HFF-Myc (cell line): Measurements from ENCODE around the gene NR1H2.
"Not testable (repeated sequence)": the region's sequence is repeated elsewhere in the genome, so short reads cannot be mapped to it uniquely, and the experiment has no call there.

Experiments
- DNase-seq: peaks from one replicate; pipeline ENCODE4 v3.0.0-alpha.2; 2011; ENCODE audit warnings: low read depth; ENCODE audit errors: extremely low read depth
- H3K4me3 ChIP-seq: replicated peaks from 2 replicates; pipeline ENCODE4 v1.5.1; 2011; ENCODE audit warnings: low read depth, mild to moderate bottlenecking, control low read depth, low read length
- TF ChIP-seq, protein P1 (sequence below): IDR thresholded peaks from 2 replicates; pipeline ENCODE4 v1.5.1; 2012; ENCODE audit warnings: mild to moderate bottlenecking, low read depth, low read length, control low read depth; ENCODE audit errors: missing control alignments

Gene NR1H2

DNA sequence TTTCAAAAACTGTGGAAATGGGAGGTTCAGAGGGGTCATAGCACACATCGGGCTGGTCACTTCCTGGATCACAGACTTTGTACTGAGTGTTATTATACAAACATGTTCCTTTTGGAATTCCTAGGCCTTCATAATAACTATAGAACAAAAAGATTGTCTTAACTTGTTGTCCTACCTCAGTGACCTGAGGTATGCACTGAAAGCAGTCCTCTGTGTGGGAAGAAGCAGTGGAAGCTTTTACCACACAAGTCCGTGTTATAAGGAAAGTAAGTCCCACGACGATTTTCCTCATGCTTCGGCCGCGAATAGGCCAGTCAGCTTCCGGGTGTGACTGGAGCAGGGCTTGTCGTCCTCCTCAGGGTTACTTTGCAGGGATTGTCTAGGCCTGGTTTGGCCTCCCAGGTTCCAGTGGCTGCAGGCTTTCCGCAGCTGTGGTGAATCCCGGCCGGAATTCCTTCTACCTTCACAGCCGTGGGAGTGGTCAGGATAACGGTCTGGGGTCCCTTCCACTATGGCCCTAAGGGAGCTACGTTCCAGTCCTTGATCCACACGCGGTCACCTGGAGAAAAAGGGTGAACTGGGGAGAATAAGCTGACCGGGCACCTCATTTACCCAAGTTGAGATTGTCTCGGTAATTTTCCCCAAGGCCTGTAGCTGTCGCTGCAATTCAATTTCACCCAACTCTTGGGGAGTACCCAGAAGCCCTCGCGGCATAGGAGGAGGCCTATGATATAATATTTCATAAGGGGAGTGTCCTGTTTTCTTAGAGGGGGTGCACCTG, 26.8 kb upstream of the NR1H2 start:
- no peak overlapping the region for H3K4me3 ChIP-seq
- TF ChIP-seq, protein P1, sequence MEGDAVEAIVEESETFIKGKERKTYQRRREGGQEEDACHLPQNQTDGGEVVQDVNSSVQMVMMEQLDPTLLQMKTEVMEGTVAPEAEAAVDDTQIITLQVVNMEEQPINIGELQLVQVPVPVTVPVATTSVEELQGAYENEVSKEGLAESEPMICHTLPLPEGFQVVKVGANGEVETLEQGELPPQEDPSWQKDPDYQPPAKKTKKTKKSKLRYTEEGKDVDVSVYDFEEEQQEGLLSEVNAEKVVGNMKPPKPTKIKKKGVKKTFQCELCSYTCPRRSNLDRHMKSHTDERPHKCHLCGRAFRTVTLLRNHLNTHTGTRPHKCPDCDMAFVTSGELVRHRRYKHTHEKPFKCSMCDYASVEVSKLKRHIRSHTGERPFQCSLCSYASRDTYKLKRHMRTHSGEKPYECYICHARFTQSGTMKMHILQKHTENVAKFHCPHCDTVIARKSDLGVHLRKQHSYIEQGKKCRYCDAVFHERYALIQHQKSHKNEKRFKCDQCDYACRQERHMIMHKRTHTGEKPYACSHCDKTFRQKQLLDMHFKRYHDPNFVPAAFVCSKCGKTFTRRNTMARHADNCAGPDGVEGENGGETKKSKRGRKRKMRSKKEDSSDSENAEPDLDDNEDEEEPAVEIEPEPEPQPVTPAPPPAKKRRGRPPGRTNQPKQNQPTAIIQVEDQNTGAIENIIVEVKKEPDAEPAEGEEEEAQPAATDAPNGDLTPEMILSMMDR, result no peak
- DNase-seq, result no peak

DNA sequence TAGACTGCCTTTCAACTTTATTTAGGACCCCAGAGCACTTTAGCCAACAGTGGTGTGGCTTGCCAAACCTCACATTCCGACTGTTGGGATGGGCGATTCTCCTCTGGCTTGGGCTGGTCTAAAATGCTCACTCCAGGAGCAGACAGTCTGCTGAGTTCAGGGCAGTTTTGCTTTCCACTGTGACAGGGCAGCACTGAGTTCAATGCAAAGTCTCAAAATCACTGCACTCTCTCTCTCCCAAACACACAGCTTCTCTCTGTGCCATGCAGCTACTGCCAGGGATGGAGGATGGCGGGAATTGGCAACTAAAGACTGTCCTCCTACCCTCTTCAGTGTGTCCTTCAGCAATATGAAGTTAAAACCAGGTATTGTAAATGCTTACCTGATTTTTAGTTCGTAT, 24.0 kb upstream of the NR1H2 start:
- DNase-seq, result no peak
- TF ChIP-seq, protein P1, result no peak
- no peak overlapping the region for H3K4me3 ChIP-seq

DNA sequence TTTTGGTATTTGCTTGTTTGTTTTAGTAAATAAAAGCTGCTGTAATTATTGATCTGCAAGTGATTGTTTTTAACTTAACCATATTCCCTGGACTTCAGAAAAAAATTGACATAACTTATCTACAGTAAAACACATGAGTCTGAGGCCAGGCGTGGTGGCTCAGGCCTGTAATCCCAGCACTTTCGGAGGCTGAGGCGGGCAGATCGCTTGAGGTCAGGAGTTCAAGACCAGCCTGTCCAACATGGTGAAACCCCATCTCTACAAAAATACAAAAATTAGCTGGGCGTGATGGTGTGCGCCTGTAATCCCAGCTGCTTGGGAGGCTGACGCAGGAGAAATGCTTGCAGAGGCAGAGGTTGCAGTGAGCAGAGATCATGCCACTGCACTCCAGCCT, 22.8 kb upstream of the NR1H2 start:
- not testable (repeated sequence) for H3K4me3 ChIP-seq, DNase-seq

DNA sequence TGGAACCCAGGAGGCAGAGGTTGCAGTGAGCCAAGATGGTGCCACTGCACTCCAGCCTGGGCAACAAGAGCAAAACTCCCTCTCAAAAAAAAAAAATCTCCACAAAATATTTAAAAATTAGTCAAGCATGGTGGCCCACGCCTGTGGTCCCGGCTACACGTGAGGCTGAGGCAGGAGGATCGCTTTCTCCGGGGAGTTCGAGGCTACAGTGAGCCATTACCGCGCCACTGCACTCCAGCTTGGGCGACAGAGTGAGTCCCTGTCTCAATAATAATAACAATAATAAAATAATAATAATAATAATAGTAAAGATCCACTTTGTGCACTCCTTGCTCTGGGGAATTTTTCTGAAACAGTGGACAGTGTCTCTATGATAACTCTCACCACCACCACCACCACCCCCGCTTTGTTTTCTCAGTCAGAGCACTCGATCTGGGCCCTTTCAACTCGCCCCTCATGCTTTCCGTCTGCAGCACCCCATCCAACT, 19.5 kb upstream of the NR1H2 start:
- no peak overlapping the region for H3K4me3 ChIP-seq
- TF ChIP-seq, protein P1, result no peak
- no peak for DNase-seq

DNA sequence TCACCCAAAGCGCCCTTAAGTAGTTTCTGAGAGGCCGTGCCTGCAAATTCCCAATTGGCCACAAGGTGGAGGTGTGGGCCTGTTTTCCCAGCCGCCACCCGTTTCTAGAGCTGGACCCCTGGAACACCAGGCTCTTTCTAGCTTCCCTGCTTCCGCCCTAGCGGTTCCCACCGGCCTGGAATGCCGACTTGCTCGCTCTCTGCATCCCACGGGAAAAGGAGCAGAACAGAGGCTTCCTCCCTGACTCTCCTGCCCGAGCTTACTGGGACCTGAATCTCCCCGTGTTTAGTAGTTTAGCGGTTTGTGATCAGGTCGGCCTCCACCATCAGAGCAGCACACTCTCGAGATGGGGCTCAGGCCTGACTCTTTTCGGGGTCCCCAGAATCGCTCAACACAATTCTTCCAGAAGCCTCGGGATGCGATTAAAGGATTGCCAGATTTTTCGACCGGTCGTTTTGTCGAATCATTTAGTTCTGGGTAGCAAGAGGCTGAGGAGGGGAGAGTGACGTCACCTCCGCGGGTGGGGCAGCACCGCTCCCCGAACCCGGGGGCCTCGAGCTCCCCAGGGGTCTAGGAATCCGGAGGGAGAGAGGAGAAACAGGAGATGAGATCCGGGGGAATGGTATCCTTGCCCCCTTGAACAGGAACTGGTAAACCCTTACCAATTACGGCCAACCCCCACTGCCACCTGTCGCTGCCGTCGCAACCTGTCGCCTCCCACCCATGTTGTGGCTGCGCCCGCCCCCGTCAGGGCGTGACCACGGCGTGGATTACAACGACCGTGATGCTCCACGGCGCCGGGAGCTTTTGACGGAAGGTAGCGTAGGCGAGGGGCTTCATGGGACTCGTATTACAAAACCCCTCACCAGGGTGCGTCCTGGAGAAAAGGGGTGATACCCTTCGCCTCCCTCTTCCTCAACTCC, 18.8 kb upstream of the NR1H2 start:
- TF ChIP-seq, protein P1, result peak; percentile 81
- no peak for DNase-seq
- H3K4me3 ChIP-seq, result peak overlapping the region; percentile 20

DNA sequence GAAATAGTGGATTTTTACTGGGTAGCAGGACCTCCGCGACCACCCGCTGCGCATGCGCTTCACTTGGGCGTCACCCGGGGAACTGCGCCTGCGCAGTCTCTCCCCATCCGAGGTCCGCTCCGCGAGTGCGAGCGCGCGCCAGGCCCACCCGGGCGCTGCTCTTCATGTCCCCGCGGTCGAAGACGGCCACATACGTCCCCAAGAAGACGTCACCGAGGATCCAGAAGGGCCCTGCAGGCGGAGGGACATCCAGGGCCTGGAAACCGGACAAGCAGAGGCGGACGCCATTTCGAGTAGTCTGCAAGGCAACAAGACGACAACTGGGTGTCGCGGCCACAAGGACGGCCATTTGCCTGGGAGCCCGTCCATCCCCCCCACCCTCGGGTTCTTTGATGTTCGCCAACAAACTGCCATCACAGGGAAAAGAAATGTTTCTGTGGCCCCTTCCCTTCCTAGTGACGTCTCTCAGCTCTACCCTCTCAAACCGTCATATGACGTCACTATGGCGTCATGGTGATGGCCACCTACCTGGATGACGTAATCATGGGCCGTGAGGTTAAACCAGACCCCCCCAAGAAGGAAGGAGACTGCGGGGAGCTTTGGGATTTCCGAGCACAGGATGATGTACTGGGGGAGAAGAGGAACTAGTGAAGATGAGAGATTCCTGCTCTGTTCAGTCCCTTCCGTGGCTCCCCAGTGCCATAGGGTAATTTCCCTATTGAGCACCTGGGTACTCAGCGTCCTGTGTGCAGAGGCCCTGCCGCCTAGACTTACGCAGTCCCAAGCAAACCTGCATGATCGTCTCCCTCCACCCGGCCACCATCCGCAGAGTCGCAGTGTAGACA, 17.6 kb upstream of the NR1H2 start:
- no peak for DNase-seq
- TF ChIP-seq, protein P1, result no peak
- no peak overlapping the region for H3K4me3 ChIP-seq
